ENCODE data around the gene ADGRA3. TPM values are rescaled to one million over a fixed set of nuclear protein-coding genes. Genes with fewer than 3 reads are reported as not detected.

ADGRA3 gene
- total RNA-seq, 1 donor from 2014 or later = 20.1 TPM

DNA sequence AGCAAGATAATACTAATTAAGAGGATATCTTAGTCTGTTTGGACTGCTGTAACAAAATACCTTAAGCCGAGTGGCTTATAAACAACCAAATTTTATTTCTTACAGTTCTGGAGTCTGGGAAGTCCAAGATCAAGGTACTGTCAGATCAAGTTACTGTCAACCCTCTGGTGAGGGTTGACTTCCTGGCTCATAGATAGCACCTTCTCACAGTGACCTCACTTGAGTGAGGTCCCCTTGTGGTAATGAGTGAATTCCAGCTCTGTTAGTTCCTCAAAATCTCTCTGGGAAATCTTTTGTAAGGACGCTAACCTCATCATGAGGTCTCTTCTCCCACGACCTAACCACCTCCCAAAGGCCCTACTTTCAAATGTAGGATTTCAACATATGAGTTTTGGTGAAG, 36.9 kb upstream of the ADGRA3 start:
- TF ChIP-seq, protein P1, sequence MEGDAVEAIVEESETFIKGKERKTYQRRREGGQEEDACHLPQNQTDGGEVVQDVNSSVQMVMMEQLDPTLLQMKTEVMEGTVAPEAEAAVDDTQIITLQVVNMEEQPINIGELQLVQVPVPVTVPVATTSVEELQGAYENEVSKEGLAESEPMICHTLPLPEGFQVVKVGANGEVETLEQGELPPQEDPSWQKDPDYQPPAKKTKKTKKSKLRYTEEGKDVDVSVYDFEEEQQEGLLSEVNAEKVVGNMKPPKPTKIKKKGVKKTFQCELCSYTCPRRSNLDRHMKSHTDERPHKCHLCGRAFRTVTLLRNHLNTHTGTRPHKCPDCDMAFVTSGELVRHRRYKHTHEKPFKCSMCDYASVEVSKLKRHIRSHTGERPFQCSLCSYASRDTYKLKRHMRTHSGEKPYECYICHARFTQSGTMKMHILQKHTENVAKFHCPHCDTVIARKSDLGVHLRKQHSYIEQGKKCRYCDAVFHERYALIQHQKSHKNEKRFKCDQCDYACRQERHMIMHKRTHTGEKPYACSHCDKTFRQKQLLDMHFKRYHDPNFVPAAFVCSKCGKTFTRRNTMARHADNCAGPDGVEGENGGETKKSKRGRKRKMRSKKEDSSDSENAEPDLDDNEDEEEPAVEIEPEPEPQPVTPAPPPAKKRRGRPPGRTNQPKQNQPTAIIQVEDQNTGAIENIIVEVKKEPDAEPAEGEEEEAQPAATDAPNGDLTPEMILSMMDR (IDR thresholded peaks at IDR 0.05; ENCODE audit: unreplicated experiment) = no peak
- no peaks in the 10 kb centered on the region for H3K4me1 Mint-ChIP-seq (ENCODE audit: unreplicated experiment)
- no peaks in the 10 kb centered on the region for H3K27me3 Mint-ChIP-seq (ENCODE audit: unreplicated experiment)
- no peak overlapping the region for H3K4me3 Mint-ChIP-seq (ENCODE audit: unreplicated experiment)
- no peaks in the 10 kb centered on the region for H3K9me3 Mint-ChIP-seq (ENCODE audit: unreplicated experiment)
- no peak overlapping the region for H3K27ac Mint-ChIP-seq (ENCODE audit: unreplicated experiment)
- no peaks in the 10 kb centered on the region for H3K36me3 Mint-ChIP-seq (ENCODE audit: low read depth, unreplicated experiment)
- DNase-seq (ENCODE audit: low spot score) = no peak

DNA sequence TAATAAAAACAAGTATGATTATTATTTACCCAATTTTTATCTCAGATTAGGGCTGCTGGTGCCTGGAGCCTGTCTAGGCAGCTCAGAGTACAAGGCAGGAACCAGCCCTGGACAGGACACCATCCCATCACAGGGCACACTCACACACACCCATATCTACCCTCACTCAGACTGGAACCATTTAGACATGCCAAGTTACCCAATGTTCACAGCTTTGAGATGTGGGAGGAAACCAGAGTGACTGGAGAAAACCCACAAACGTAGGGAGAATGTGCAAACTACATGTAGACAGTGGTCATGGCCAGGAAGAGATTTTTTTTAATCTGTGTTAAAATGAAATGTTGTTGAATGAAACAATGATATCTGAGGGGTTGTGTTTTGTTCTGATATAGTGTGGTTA, 35.7 kb upstream of the ADGRA3 start:
- H3K27me3 Mint-ChIP-seq (ENCODE audit: unreplicated experiment) = no peaks in the 10 kb centered on the region
- TF ChIP-seq, protein P1 (IDR thresholded peaks at IDR 0.05; ENCODE audit: unreplicated experiment) = no peak
- H3K4me3 Mint-ChIP-seq (ENCODE audit: unreplicated experiment) = no peak overlapping the region
- DNase-seq (ENCODE audit: low spot score) = no peak
- H3K36me3 Mint-ChIP-seq (ENCODE audit: low read depth, unreplicated experiment) = peaks cover 4% of the 10 kb centered on the region
- H3K4me1 Mint-ChIP-seq (ENCODE audit: unreplicated experiment) = no peaks in the 10 kb centered on the region
- peaks cover 5% of the 10 kb centered on the region for H3K9me3 Mint-ChIP-seq (ENCODE audit: unreplicated experiment)
- no peak overlapping the region for H3K27ac Mint-ChIP-seq (ENCODE audit: unreplicated experiment)

DNA sequence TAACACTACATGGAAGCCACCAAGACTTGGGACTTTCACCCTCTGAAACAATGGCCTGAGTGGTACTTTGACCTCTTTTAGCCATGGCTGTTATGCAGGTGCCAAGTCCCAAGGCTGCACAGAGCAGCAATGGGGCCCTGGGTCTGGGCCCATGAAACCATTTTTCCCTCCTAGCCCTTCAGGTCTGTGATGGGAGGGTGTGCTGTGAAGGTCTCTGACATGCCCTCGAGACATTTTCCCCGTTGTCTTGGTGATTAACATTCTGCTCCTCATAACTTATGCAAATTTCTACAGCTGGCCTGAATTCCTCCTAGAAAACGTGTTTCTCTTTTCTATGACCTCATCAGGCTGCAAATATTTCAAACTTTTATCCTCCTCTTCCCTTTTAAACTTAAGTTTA, 30.4 kb upstream of the ADGRA3 start:
- no peak overlapping the region for H3K27ac Mint-ChIP-seq (ENCODE audit: unreplicated experiment)
- peaks cover 7% of the 10 kb centered on the region for H3K36me3 Mint-ChIP-seq (ENCODE audit: low read depth, unreplicated experiment)
- H3K27me3 Mint-ChIP-seq (ENCODE audit: unreplicated experiment) = no peaks in the 10 kb centered on the region
- no peak overlapping the region for H3K4me3 Mint-ChIP-seq (ENCODE audit: unreplicated experiment)
- TF ChIP-seq, protein P1 (IDR thresholded peaks at IDR 0.05; ENCODE audit: unreplicated experiment) = no peak
- H3K9me3 Mint-ChIP-seq (ENCODE audit: unreplicated experiment) = peaks cover 12% of the 10 kb centered on the region
- no peaks in the 10 kb centered on the region for H3K4me1 Mint-ChIP-seq (ENCODE audit: unreplicated experiment)
- DNase-seq (ENCODE audit: low spot score) = no peak

DNA sequence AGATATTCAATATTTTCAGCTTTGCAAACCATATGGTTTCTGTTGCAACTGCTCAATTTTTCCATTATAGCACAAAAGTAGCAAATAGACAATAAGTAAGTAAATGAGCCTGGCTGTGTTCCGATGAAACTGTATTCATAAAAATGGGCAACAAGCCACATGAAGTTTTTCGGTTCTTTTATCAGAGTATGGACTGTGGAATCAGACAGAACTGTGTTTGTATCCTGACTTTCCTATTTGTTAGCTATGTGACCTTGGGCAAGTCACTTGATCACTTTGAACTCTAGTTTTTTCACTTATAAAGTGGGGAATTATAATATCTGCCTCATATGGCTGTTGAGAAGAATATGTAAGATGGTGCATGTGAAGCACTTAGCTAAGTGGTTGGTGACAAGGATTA, 23.4 kb upstream of the ADGRA3 start:
- no peaks in the 10 kb centered on the region for H3K27me3 Mint-ChIP-seq (ENCODE audit: unreplicated experiment)

DNA sequence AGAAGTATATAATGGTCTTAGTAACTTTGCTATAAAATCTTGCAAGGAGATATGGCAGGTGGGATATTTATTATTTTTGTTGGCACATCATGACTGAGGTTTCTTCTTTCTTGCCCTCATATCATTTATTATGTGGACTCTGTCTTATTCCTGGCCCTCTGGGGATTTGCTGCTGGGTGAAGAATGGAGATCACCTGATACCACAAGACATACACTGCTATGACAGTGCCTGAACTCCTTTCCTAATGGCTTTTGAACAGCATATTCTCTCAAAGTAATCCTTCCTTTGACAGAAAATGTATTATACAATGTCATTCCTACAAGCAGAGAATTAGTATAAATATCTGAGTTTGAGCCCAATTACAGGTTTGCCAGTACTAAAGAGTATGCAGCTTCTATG, 22.0 kb upstream of the ADGRA3 start:
- Mint-ChIP-seq H3K4me1 (ENCODE audit: unreplicated experiment) (no peaks in the 10 kb centered on the region), H3K27ac (ENCODE audit: unreplicated experiment) (no peak overlapping the region), H3K36me3 (ENCODE audit: low read depth, unreplicated experiment) (no peaks in the 10 kb centered on the region), H3K9me3 (ENCODE audit: unreplicated experiment) (peaks cover 9% of the 10 kb centered on the region), H3K27me3 (ENCODE audit: unreplicated experiment) (no peaks in the 10 kb centered on the region), H3K4me3 (ENCODE audit: unreplicated experiment) (no peak overlapping the region)
- DNase-seq (ENCODE audit: low spot score) = no peak
- TF ChIP-seq, protein P1 (IDR thresholded peaks at IDR 0.05; ENCODE audit: unreplicated experiment) = no peak

More for the DNA sequence above, 23.4 kb upstream of the ADGRA3 start:
- Mint-ChIP-seq H3K36me3 (ENCODE audit: low read depth, unreplicated experiment) (no peaks in the 10 kb centered on the region), H3K4me3 (ENCODE audit: unreplicated experiment) (no peak overlapping the region), H3K27ac (ENCODE audit: unreplicated experiment) (no peak overlapping the region), H3K4me1 (ENCODE audit: unreplicated experiment) (no peaks in the 10 kb centered on the region), H3K9me3 (ENCODE audit: unreplicated experiment) (peaks cover 5% of the 10 kb centered on the region)
- no peak for DNase-seq (ENCODE audit: low spot score)
- TF ChIP-seq, protein P1 (IDR thresholded peaks at IDR 0.05; ENCODE audit: unreplicated experiment) = no peak
